ENCODE data around the gene SMPDL3A. TPM values are rescaled to one million over a fixed set of nuclear protein-coding genes. Genes with fewer than 3 reads are reported as not detected.
A peak's percentile ranks its signal among the peaks of the same experiment; 100 is the strongest.

The SMPDL3A gene
- total RNA-seq, 2 experiments from 2014 or later = not detected

DNA sequence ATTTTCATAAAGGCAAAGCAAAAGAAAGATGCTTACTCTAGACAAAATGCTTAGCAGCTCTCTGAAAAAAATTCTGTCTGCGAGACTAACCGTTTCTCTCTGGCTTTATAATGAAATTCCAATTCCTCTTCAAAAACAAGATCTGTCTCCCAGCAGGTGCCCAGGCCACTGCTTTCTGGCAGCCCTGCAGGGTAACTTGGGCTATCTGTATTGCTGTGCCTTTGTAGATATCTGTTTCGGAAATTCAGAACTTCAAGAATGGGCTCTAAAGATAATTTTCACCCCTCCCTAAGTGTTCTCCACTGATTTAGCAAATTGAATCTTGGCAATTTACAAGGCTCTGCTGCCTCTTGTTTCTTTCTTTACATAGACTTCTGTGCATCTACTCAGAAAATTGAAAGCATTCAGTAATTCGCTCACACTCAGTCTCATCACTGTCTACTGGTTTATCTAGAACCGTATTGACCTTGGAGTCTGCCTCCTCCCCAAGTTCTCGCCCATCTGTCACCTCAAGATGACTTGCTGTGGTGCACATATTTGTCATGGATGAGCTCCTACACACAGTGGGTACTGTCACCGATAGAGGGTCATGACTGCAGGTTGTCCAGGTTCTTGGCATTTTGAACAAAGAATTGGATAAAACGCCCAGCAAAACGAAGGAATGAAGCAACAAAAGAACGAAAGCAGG, 35.9 kb upstream of the SMPDL3A start:
- ChIA-PET CTCF (no interaction called here), POLR2A (no interaction called here)
- DNase-seq (no peak), ATAC-seq (no peak)
- Mint-ChIP-seq H3K27ac (no peak overlapping the region), H3K9me3 (ENCODE audit: low read depth) (no peaks in the 10 kb centered on the region), H3K4me1 (peaks cover 12% of the 10 kb centered on the region), H3K36me3 (ENCODE audit: low read depth) (peaks cover under 1% of the 10 kb centered on the region), H3K4me3 (no peak overlapping the region), H3K27me3 (no peaks in the 10 kb centered on the region)
- intact Hi-C loops (cut with DNase I, micrococcal nuclease) = no loop called here

- POLR2A ChIA-PET = interaction anchor here (0.6 kb wide), 1 partner anchor 9 kb away, joined by 3 read pairs; no protein-coding TSS in a partner anchor
- no peaks in the 10 kb centered on the region for H3K9me3 Mint-ChIP-seq (ENCODE audit: low read depth)
- ATAC-seq (no peak), DNase-seq (no peak)
- H3K27me3 Mint-ChIP-seq = no peaks in the 10 kb centered on the region
- H3K27ac Mint-ChIP-seq = no peak overlapping the region
- no peak overlapping the region for H3K4me3 Mint-ChIP-seq
- no peaks in the 10 kb centered on the region for H3K36me3 Mint-ChIP-seq (ENCODE audit: low read depth)
- CTCF ChIA-PET = no interaction called here
- peaks cover 12% of the 10 kb centered on the region for H3K4me1 Mint-ChIP-seq
- intact Hi-C loops (cut with DNase I, micrococcal nuclease) = no loop called here
Observed at GRCh38 chr6:122753688-122754056, 35.4 kb upstream of the SMPDL3A start.

GRCh38 chr6:122754191-122754731, 34.8 kb upstream of the SMPDL3A start:
- H3K9me3 Mint-ChIP-seq (ENCODE audit: low read depth) = no peaks in the 10 kb centered on the region
- CTCF ChIA-PET = no interaction called here
- DNase-seq (no peak), ATAC-seq (no peak)
- peaks cover 12% of the 10 kb centered on the region for H3K4me1 Mint-ChIP-seq
- no peaks in the 10 kb centered on the region for H3K36me3 Mint-ChIP-seq (ENCODE audit: low read depth)
- POLR2A ChIA-PET = interaction anchor here (0.6 kb wide), 1 partner anchor 9 kb away, joined by 3 read pairs; no protein-coding TSS in a partner anchor
- no peak overlapping the region for H3K27ac Mint-ChIP-seq
- no peak overlapping the region for H3K4me3 Mint-ChIP-seq
- intact Hi-C loops (cut with DNase I, micrococcal nuclease) = no loop called here
- H3K27me3 Mint-ChIP-seq = no peaks in the 10 kb centered on the region

DNA sequence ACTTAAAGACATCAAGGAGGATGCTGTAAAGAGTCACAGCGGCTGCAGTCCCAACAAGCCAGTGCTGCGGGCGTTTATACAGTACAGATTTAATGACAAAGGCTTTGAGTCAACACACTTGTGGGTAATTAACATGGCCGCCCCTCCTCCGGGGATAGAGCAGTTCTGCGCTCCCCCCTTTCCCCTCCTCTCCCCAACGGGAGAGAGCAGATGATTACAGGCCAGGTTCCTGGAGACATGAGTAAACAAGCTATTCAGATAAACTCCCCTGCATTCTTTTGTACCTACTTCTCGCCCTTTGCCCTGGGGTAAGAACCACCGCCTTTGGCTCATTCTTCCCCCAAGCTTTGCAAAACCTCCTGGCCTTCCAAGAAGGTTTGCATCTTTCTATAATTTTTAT, 33.2 kb upstream of the SMPDL3A start:
- Mint-ChIP-seq H3K27ac (no peak overlapping the region), H3K27me3 (no peaks in the 10 kb centered on the region), H3K36me3 (ENCODE audit: low read depth) (no peaks in the 10 kb centered on the region), H3K4me3 (no peak overlapping the region), H3K4me1 (peaks cover 9% of the 10 kb centered on the region), H3K9me3 (ENCODE audit: low read depth) (no peaks in the 10 kb centered on the region)
- POLR2A ChIA-PET = no interaction called here
- ATAC-seq (no peak), DNase-seq (no peak)
- CTCF ChIA-PET = no interaction called here
- intact Hi-C loops (cut with DNase I, micrococcal nuclease) = no loop called here

- Mint-ChIP-seq H3K27ac (no peak overlapping the region), H3K27me3 (peaks cover 6% of the 10 kb centered on the region), H3K9me3 (ENCODE audit: low read depth) (peaks cover 2% of the 10 kb centered on the region), H3K4me3 (no peak overlapping the region), H3K36me3 (ENCODE audit: low read depth) (no peaks in the 10 kb centered on the region), H3K4me1 (no peaks in the 10 kb centered on the region)
- DNase-seq = no peak
- ChIA-PET CTCF (interaction anchor here (0.8 to 1.2 kb wide), 2 partner anchors 10 to 80 kb away, joined by 3 to 4 read pairs; no protein-coding TSS in a partner anchor), POLR2A (no interaction called here)
- peak; percentile 78 for ATAC-seq
- intact Hi-C loops (cut with DNase I, micrococcal nuclease) = no loop called here
Observed at GRCh38 chr6:122758927-122759334, 30.1 kb upstream of the SMPDL3A start.

DNA sequence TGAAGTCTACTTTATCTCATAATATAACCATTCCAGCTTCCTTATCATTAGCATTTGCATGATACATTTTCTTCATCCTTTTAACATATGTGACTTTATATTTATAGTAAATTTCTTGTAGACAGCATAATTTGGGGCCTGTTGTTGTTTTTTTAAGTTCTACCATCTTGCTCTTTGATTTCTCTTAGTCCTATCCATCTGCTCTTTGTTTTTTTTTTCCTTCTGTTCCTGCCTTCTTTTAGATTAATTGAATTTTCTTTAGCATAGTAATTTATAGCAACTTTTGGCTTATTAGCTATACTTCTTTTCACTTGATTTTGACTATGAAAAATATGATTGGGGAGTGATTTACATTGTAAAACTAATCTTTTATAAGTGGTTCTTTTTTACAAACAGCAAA, 28.7 kb upstream of the SMPDL3A start:
- CTCF ChIA-PET = no interaction called here
- ATAC-seq = no peak
- no peaks in the 10 kb centered on the region for H3K4me1 Mint-ChIP-seq
- no peak for DNase-seq
- H3K36me3 Mint-ChIP-seq (ENCODE audit: low read depth) = no peaks in the 10 kb centered on the region
- intact Hi-C loops (cut with DNase I, micrococcal nuclease) = no loop called here
- peaks cover 8% of the 10 kb centered on the region for H3K27me3 Mint-ChIP-seq
- H3K9me3 Mint-ChIP-seq (ENCODE audit: low read depth) = peaks cover 2% of the 10 kb centered on the region
- no peak overlapping the region for H3K4me3 Mint-ChIP-seq
- POLR2A ChIA-PET = no interaction called here
- H3K27ac Mint-ChIP-seq = no peak overlapping the region

DNA sequence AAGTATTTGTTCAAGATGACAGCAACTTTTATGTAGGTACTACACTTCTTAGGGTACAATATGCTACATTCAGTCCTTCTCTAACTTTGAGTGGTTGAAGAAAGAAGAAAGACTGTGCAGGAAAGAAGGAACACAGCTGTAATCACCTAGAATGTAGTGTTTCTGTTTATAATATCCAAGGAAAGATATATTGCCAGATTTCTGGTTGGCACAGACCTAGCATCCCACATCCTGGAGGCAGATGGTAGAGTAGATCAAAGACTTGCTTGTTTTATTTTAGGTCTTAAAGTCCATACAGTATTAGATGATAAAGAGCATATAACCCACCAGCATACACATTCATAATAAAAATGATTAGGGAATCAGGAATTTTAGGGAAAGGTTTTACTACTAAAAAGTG, 22.8 kb upstream of the SMPDL3A start:
- Mint-ChIP-seq H3K27ac (no peak overlapping the region), H3K4me1 (no peaks in the 10 kb centered on the region), H3K36me3 (ENCODE audit: low read depth) (no peaks in the 10 kb centered on the region)

DNA sequence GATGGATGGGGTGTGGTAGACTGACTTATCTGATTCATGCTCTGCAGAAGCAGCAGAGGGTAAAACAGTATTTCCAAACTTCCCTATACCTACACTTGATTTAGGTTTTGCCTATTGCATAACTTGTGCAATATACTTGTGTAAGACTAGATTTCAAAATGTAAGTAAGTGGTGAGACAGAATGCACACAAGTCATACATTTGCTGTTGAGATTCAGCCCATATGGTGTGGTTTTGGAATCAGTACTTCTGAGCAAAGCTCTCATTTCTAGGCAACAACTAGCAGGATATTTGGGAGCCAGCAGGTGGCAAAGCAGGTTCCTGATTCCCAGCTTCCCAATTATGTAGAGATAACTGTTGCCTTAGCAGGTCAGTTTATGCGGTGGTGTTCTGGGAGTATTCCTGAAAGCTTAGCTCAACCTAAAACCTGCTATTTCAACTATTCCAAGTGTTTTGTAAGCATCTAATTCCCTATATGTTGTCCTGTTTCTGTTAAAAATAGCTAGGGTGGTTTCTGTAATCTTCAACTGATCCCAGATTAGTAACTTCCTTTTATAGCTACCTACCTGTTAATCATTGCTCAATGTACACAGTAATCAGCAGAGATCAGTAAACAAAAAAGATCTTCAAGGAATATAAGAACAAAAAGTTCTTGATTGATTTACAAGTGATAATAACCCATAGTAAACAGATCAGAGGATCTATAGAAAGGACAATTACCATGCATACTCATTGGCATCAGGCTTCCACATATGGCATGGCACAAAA, 18.0 kb upstream of the SMPDL3A start:
- H3K9me3 Mint-ChIP-seq (ENCODE audit: low read depth) = no peaks in the 10 kb centered on the region
- POLR2A ChIA-PET = no interaction called here
- H3K27me3 Mint-ChIP-seq = peaks cover 14% of the 10 kb centered on the region

More for the DNA sequence above, 22.8 kb upstream of the SMPDL3A start:
- ChIA-PET CTCF (no interaction called here), POLR2A (no interaction called here)
- ATAC-seq (no peak), DNase-seq (no peak)
- intact Hi-C loops (cut with DNase I, micrococcal nuclease) = no loop called here
- H3K4me3 Mint-ChIP-seq = no peak overlapping the region
- peaks cover 2% of the 10 kb centered on the region for H3K9me3 Mint-ChIP-seq (ENCODE audit: low read depth)
- H3K27me3 Mint-ChIP-seq = peaks cover 13% of the 10 kb centered on the region

GRCh38 chr6:122772724-122773415, 16.2 kb upstream of the SMPDL3A start:
- H3K27me3 Mint-ChIP-seq = peaks cover 10% of the 10 kb centered on the region
- H3K36me3 Mint-ChIP-seq (ENCODE audit: low read depth) = no peaks in the 10 kb centered on the region
- ChIA-PET CTCF (interaction anchor here (0.6 kb wide), 1 partner anchor 387 kb away, joined by 3 read pairs; no protein-coding TSS in a partner anchor), POLR2A (interaction anchor here (0.6 kb wide), 1 partner anchor 34 kb away, joined by 4 read pairs; no protein-coding TSS in a partner anchor)
- no peak for DNase-seq
- H3K27ac Mint-ChIP-seq = no peak overlapping the region
- no peak for ATAC-seq
- intact Hi-C loops (cut with DNase I, micrococcal nuclease) = no loop called here
- no peak overlapping the region for H3K4me3 Mint-ChIP-seq
- H3K4me1 Mint-ChIP-seq = no peaks in the 10 kb centered on the region
- no peaks in the 10 kb centered on the region for H3K9me3 Mint-ChIP-seq (ENCODE audit: low read depth)

More for the DNA sequence above, 18.0 kb upstream of the SMPDL3A start:
- Mint-ChIP-seq H3K36me3 (ENCODE audit: low read depth) (no peaks in the 10 kb centered on the region), H3K27ac (no peak overlapping the region), H3K4me1 (no peaks in the 10 kb centered on the region), H3K4me3 (no peak overlapping the region)
- CTCF ChIA-PET = interaction anchor here (1.0 kb wide), 1 partner anchor 20 kb away, joined by 3 read pairs; no protein-coding TSS in a partner anchor
- ATAC-seq (no peak), DNase-seq (no peak)
- intact Hi-C loops (cut with DNase I, micrococcal nuclease) = no loop called here

GRCh38 chr6:122775975-122776374, 13.1 kb upstream of the SMPDL3A start:
- ATAC-seq = no peak
- Mint-ChIP-seq H3K27me3 (peaks cover 16% of the 10 kb centered on the region), H3K4me3 (no peak overlapping the region), H3K36me3 (ENCODE audit: low read depth) (no peaks in the 10 kb centered on the region), H3K27ac (no peak overlapping the region), H3K4me1 (no peaks in the 10 kb centered on the region), H3K9me3 (ENCODE audit: low read depth) (no peaks in the 10 kb centered on the region)
- ChIA-PET POLR2A (no interaction called here), CTCF (interaction anchor here (0.6 to 1.1 kb wide), 2 partner anchors 13 to 922 kb away, joined by 3 to 4 read pairs; partner anchors contain the start of gene SMPDL3A)
- no peak for DNase-seq
- intact Hi-C loops (cut with DNase I, micrococcal nuclease) = no loop called here

GRCh38 chr6:122778302-122778701, 10.8 kb upstream of the SMPDL3A start:
- ChIA-PET CTCF (no interaction called here), POLR2A (interaction anchor here (0.6 kb wide), 1 partner anchor 1147 kb away, joined by 3 read pairs; no protein-coding TSS in a partner anchor)
- H3K36me3 Mint-ChIP-seq (ENCODE audit: low read depth) = no peaks in the 10 kb centered on the region
- intact Hi-C loops (cut with DNase I, micrococcal nuclease) = no loop called here
- no peaks in the 10 kb centered on the region for H3K4me1 Mint-ChIP-seq
- no peaks in the 10 kb centered on the region for H3K9me3 Mint-ChIP-seq (ENCODE audit: low read depth)
- ATAC-seq (no peak), DNase-seq (no peak)
- H3K4me3 Mint-ChIP-seq = no peak overlapping the region
- peaks cover 11% of the 10 kb centered on the region for H3K27me3 Mint-ChIP-seq
- H3K27ac Mint-ChIP-seq = no peak overlapping the region
